Trophoblast cell (in vitro differentiated cells and primary cell): ENCODE measurements around the gene PARK7.
A peak's percentile ranks its signal among the peaks of the same experiment; 100 is the strongest.

Experiments
- DNase-seq, 2 donors: peaks; one replicate each; pipeline ENCODE4 v3.0.0-alpha.2; 2016
- H2AFZ ChIP-seq: 2 replicates; pipeline ENCODE4 v1.6.1; 2013; ENCODE audit warnings: low read length, moderate library complexity, mild to moderate bottlenecking; ENCODE audit not compliant: insufficient read depth, poor library complexity
- H2AK5ac ChIP-seq: 2 replicates; pipeline ENCODE4 v1.6.1; 2013; ENCODE audit warnings: mild to moderate bottlenecking, low read length
- H2BK120ac ChIP-seq: 2 replicates; pipeline ENCODE4 v1.6.1; 2013; ENCODE audit warnings: low read length, mild to moderate bottlenecking, moderate library complexity; ENCODE audit not compliant: insufficient read depth, poor library complexity
- H2BK12ac ChIP-seq: 2 replicates; pipeline ENCODE4 v1.6.1; 2013; ENCODE audit warnings: mild to moderate bottlenecking, low read length, moderate library complexity
- H2BK5ac ChIP-seq: 2 replicates; pipeline ENCODE4 v1.6.1; 2013; ENCODE audit warnings: low read length, low read depth, moderate library complexity, mild to moderate bottlenecking; ENCODE audit not compliant: poor library complexity
- H3K14ac ChIP-seq: 2 replicates; pipeline ENCODE4 v1.6.1; 2013; ENCODE audit warnings: mild to moderate bottlenecking, low read length
- H3K18ac ChIP-seq: 2 replicates; pipeline ENCODE4 v1.6.1; 2013; ENCODE audit warnings: mild to moderate bottlenecking, low read length
- H3K23ac ChIP-seq: 2 replicates; pipeline ENCODE4 v1.6.1; 2013; ENCODE audit warnings: low read length
- H3K27ac ChIP-seq: 2 replicates; pipeline ENCODE4 v1.5.1; 2013; ENCODE audit warnings: low read depth, mild to moderate bottlenecking, inconsistent platforms, low read length, moderate library complexity
- H3K27me3 ChIP-seq: 2 replicates; pipeline ENCODE4 v1.6.1; 2013; ENCODE audit warnings: inconsistent platforms, mild to moderate bottlenecking, low read length, moderate library complexity; ENCODE audit not compliant: insufficient read depth
- H3K36me3 ChIP-seq, 2 experiments: 1 replicate in 1 of 2; 2 replicates in 1 of 2; pipeline ENCODE4 v1.6.1; 2013; ENCODE audit warnings: low read length in 2 of 2, mild to moderate bottlenecking in 2 of 2, moderate library complexity in 1 of 2; ENCODE audit not compliant: insufficient read depth in 2 of 2, control insufficient read depth in 1 of 2
- H3K4ac ChIP-seq: 2 replicates; pipeline ENCODE4 v1.6.1; 2013; ENCODE audit warnings: low read depth, mild to moderate bottlenecking, low read length, moderate library complexity
- H3K4me1 ChIP-seq, 2 experiments: 1 replicate in 1 of 2; 2 replicates in 1 of 2; pipeline ENCODE4 v1.6.1; 2013; ENCODE audit warnings: low read length in 2 of 2, mild to moderate bottlenecking in 2 of 2, moderate library complexity in 1 of 2; ENCODE audit not compliant: insufficient read depth in 2 of 2, control insufficient read depth in 1 of 2
- H3K4me2 ChIP-seq: 2 replicates; pipeline ENCODE4 v1.6.1; 2013; ENCODE audit warnings: inconsistent platforms, mild to moderate bottlenecking, low read length, moderate library complexity
- H3K4me3 ChIP-seq: 2 replicates; pipeline ENCODE4 v1.5.1; 2013; ENCODE audit warnings: mild to moderate bottlenecking, low read depth, low read length, inconsistent platforms
- H3K79me1 ChIP-seq: one replicate; pipeline ENCODE4 v1.6.1; 2013; ENCODE audit warnings: low read length
- H3K79me2 ChIP-seq: 2 replicates; pipeline ENCODE4 v1.6.1; 2013; ENCODE audit warnings: low read length, mild to moderate bottlenecking; ENCODE audit not compliant: control insufficient read depth, insufficient read depth, poor library complexity
- H3K9ac ChIP-seq: 2 replicates; pipeline ENCODE4 v1.6.1; 2013; ENCODE audit warnings: mild to moderate bottlenecking, low read length
- H3K9me3 ChIP-seq: 2 replicates; pipeline ENCODE4 v1.6.1; 2013; ENCODE audit warnings: low read depth, mild to moderate bottlenecking, control low read depth, inconsistent platforms, low read length; ENCODE audit not compliant: insufficient read depth
- H4K12ac ChIP-seq: 2 replicates; pipeline ENCODE4 v1.6.1; 2013; ENCODE audit warnings: low read depth, mild to moderate bottlenecking, low read length, moderate library complexity
- H4K8ac ChIP-seq: 2 replicates; pipeline ENCODE4 v1.6.1; 2013; ENCODE audit warnings: low read depth, mild to moderate bottlenecking, low read length, moderate library complexity
- H4K91ac ChIP-seq: one replicate; pipeline ENCODE4 v1.6.1; 2013; ENCODE audit warnings: low read depth, mild to moderate bottlenecking, low read length, moderate library complexity
- WGBS: extraction: QIAGEN DNeasy Blood & Tissue Kit; methylation state at CpG from one replicate; pipeline ENCODE4 v1.1.7; 2013; ENCODE audit warnings: missing lambda C conversion rate; ENCODE audit not compliant: insufficient read length, insufficient coverage; ENCODE audit errors: extremely low coverage; 5-methylcytosine and 5-hydroxymethylcytosine counted together

PARK7 gene

GRCh38 chr1:8027748-8028570 lies 66.4 kb downstream of the PARK7 start:
- Histone ChIP-seq H3K4me2 (peak overlapping the region; percentile 65), H3K27ac (peak overlapping the region; percentile 78), H3K4me3 (no peak overlapping the region), H2BK5ac (peak overlapping the region; percentile 59), H2AFZ (no peak overlapping the region), H3K14ac (no peak overlapping the region), H4K12ac (no peak overlapping the region), H3K79me1 (peaks cover 21% of the 10 kb centered on the region), H3K23ac (no peak overlapping the region), H3K4me1 (peaks cover 10 to 11% of the 10 kb centered on the region in 2 experiments), H3K9me3 (peaks cover 2% of the 10 kb centered on the region), H3K79me2 (peaks cover 24% of the 10 kb centered on the region), H4K91ac (no peak overlapping the region), H2BK120ac (no peak overlapping the region), H4K8ac (no peak overlapping the region), H3K18ac (no peak overlapping the region), H2AK5ac (no peak overlapping the region), H2BK12ac (no peak overlapping the region), H3K27me3 (no peaks in the 10 kb centered on the region), H3K9ac (no peak overlapping the region), H3K36me3 (peaks cover 0 to 2% of the 10 kb centered on the region in 2 experiments), H3K4ac (no peak overlapping the region)
- whole genome bisulfite sequencing: no CpG with 5 or more reads among the region's 8 CpGs
- peak; percentile 69 to 90 for DNase-seq

GRCh38 chr1:8028571-8028910 lies 67.0 kb downstream of the PARK7 start:
- Histone ChIP-seq H3K27me3 (no peaks in the 10 kb centered on the region), H2BK5ac (no peak overlapping the region), H4K12ac (no peak overlapping the region), H3K4me2 (no peak overlapping the region), H3K4me3 (no peak overlapping the region), H3K4ac (no peak overlapping the region), H3K27ac (no peak overlapping the region), H3K36me3 (peaks cover 0 to 2% of the 10 kb centered on the region in 2 experiments), H3K14ac (no peak overlapping the region), H3K79me2 (peaks cover 21% of the 10 kb centered on the region), H2BK12ac (no peak overlapping the region), H4K8ac (no peak overlapping the region), H3K9me3 (peaks cover 2% of the 10 kb centered on the region), H2BK120ac (no peak overlapping the region), H3K18ac (no peak overlapping the region), H3K4me1 (peaks cover 10 to 13% of the 10 kb centered on the region in 2 experiments), H2AFZ (no peak overlapping the region), H3K79me1 (peaks cover 23% of the 10 kb centered on the region), H4K91ac (no peak overlapping the region), H3K9ac (no peak overlapping the region), H2AK5ac (no peak overlapping the region), H3K23ac (no peak overlapping the region)
- no CpG with 5 or more reads among the region's 1 CpG for WGBS
- DNase-seq: no peak

- Histone ChIP-seq H3K9ac (no peak overlapping the region), H4K8ac (no peak overlapping the region), H2BK12ac (peak overlapping the region; percentile 74), H2BK120ac (peak overlapping the region; percentile 48), H3K27me3 (no peaks in the 10 kb centered on the region), H3K14ac (no peak overlapping the region), H3K4ac (no peak overlapping the region), H2AK5ac (no peak overlapping the region), H2AFZ (no peak overlapping the region), H3K9me3 (peaks cover 2% of the 10 kb centered on the region), H3K18ac (no peak overlapping the region), H3K4me1 (peaks cover 10 to 16% of the 10 kb centered on the region in 2 experiments), H2BK5ac (no peak overlapping the region), H3K4me2 (no peak overlapping the region), H3K79me1 (peaks cover 18% of the 10 kb centered on the region), H3K79me2 (peaks cover 11% of the 10 kb centered on the region), H3K36me3 (no peaks in the 10 kb centered on the region), H3K27ac (no peak overlapping the region), H3K23ac (no peak overlapping the region), H4K12ac (no peak overlapping the region), H4K91ac (no peak overlapping the region), H3K4me3 (no peak overlapping the region)
- no CpG with 5 or more reads among the region's 9 CpGs for WGBS
- DNase-seq: peak in 1 of 2 donors; percentile 58
Measured at GRCh38 chr1:8031176-8031785, 69.8 kb downstream of the PARK7 start.

- H3K4me2 ChIP-seq: no peak overlapping the region
- no peak overlapping the region for H2AK5ac ChIP-seq
- no peak overlapping the region for H3K14ac ChIP-seq
- H4K8ac ChIP-seq: no peak overlapping the region
- H3K27ac ChIP-seq: no peak overlapping the region
- no peaks in the 10 kb centered on the region for H3K79me2 ChIP-seq
- H3K23ac ChIP-seq: no peak overlapping the region
- no peak overlapping the region for H2BK5ac ChIP-seq
- H3K27me3 ChIP-seq: no peaks in the 10 kb centered on the region
- H2BK120ac ChIP-seq: no peak overlapping the region
- H3K9me3 ChIP-seq: no peaks in the 10 kb centered on the region
- H3K4me3 ChIP-seq: no peak overlapping the region
- peaks cover 2 to 7% of the 10 kb centered on the region in 2 experiments for H3K4me1 ChIP-seq
- no peak overlapping the region for H4K91ac ChIP-seq
- no peak overlapping the region for H4K12ac ChIP-seq
- no peak overlapping the region for H2BK12ac ChIP-seq
- H3K36me3 ChIP-seq: no peaks in the 10 kb centered on the region
- H3K9ac ChIP-seq: no peak overlapping the region
- peak; percentile 41 to 76 for DNase-seq
- WGBS: no CpG with 5 or more reads among the region's 3 CpGs
- peaks cover 8% of the 10 kb centered on the region for H3K79me1 ChIP-seq
- no peak overlapping the region for H3K18ac ChIP-seq
- no peak overlapping the region for H3K4ac ChIP-seq
- no peak overlapping the region for H2AFZ ChIP-seq
Measured at GRCh38 chr1:8032366-8032910, 70.9 kb downstream of the PARK7 start.
